Activated CD4-positive, alpha-beta T cell treated with anti-CD3 and anti-CD28 coated beads for 1 hour (primary cell): ENCODE measurements around the gene IRF2.

Source experiments
- DNase-seq: peaks from one replicate; pipeline ENCODE4 v3.0.0-alpha.2; 2020

The IRF2 gene

DNA sequence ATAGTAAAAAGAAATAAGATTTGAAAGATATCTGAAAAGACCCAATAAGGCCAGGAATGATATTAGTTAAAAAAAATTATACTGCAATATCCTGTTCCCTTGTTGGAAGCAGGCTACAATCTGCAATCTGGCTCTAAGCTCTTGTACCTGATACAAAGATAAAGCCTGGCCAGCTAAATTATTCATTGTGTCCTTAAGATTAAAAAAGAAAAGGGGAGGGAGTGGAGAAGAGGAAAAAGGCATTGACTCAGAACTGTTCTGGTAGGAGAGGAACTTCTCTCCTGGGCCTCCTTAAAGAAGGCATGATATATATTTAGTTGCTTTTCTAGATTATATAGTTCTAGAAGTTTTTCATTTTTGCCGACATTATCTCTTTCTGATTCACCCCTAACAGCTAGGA lies 46.7 kb downstream of the IRF2 start:
- no peak for DNase-seq

DNA sequence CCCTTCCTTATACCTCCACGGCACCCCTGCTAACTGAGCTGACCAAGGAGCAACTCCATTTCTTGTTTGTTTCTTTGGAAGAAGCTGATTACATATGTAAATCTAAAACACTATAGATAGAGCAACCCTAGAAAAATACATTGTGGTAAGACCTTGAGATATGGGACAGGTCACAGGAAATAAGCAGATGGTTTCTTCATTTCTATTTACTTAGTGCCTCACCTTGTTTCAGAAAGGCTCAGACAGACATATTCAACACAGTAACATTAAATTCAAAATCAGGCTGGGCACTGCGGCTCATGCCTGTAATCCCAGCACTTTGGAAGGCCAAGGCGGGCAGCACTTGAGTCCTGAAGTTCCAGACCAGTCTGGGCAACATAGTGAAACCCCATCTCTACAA lies 47.3 kb downstream of the IRF2 start:
- no peak for DNase-seq

DNA sequence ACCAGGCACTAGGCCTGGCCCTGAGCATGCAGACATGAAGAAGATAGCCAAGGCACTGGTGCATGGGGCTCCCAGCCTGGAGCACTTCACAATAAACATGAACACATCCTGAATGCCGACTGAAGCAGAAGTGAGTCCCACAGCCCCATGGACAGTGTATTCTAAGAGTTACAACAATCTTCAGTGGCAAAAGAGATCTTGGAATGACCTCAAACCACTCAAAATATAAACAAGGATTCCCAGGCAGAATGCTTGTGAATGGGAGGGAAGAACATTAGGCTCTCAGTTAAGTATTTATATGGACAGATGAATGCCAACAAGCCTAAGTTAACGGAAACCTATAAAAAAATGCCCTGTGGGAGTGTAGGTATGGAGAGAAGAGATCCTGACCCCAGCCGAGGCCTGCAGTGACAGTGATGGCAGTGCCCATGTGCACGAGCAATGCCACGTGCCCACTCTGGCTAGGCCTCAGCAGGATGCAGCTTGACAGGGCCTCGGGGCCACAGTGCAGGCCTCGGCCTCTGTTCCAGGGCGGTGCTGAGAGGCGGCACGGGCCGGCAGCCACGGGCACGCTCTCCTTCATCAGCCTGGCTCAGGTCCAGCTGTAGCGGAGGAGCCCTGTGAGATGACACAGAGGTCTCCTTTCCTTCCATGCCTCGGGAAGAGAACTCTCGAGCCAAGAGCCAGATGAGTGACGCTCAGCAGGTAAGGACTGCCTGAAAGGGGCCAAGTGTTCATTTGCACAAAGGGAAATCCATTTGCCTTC lies 49.2 kb downstream of the IRF2 start:
- no peak for DNase-seq

DNA sequence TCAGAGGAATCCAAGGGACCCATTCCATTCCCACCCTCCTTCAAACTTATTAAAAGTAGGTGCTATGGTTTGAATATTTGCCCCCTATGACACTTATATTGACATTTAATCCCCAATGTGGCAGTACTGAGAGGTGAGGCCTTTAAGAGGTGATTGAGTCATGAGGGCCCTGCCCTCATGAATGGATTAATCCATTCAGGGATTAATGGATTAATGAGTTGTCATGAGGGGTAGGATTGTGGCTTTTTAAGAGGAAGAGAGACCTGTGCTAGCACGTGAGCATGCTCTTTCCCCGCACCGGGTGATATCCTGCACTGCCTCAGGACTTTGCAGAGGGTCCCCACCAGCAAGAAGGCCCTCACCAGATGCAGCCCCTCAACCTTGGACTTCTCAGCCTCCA lies 50.1 kb downstream of the IRF2 start:
- no peak for DNase-seq

DNA sequence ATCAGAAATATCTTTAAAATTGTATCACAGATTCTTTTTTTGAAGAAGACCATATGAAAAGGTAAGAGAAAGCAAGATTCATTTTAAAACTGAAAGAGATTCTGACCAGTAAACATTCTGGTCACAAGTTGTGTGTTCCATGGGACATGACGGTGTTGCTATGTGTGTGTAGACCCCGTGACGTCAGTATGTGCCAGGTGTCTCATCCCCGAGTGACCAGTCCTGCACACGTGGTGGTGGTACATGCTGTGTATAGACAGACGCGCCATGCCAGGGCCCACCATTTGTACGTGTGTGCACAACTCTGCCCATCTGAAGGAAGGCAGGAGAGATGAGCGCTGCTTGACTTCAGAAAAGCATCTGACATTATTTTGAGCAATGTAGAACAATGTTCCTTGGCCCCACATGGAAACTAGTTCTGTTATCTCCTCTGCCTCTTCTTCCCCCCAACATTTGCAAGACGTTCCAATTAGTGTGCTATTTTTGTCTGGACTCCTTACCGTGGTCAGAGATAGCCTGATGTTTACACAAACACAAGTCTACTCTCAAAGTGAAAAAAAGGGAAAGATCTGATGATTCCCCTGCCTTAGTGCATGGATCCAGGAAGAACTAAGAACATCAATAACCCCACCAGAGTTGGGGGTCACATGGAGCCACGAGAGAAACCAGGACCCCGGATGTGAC lies 51.2 kb downstream of the IRF2 start:
- no peak for DNase-seq

DNA sequence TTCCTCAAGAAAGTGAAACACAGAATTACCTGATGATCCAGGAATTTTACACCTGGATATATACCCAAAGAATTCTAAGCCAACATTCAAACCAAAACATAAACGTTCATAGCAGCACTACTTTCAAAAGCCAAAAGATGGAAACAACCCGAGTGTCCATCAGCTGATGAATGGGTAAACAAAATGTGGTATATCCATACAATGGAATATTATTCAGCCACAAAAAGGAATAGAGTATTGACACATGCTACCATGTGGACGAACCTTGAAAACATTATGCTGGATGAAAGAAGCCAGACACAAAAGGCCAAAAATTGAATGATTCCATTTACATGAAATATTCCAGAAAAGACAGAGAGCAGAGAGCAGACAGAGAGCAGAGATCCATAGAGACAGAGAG lies 52.0 kb downstream of the IRF2 start:
- DNase-seq, result no peak

DNA sequence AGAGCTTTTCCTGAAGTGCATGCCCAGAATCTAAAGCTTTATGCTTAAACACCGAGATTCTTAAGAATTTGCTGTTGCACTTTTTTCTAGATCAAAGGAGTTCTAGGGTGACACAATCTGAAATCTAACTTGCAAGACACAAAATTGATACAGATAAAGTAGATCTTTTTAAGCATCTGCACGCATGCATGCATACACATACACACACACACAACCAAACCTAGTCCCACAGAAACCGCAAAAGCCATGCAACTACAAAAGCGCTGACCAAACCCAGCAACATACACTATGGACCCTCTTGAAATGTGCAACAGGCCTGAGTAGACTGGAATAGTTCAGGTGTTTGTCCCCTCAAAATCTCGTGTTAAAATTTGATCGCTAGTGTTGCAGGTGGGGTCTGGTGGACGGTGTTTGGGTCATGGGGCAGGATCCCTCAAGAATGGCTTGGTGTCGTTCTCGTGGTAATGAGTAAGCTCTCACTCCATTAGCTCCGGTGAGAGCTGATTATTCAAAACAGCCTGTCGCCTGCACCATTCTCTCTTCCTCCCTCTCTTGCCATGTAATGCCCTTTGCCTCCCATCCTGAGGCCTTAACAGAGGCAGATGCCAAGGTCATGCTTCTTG lies 52.7 kb downstream of the IRF2 start:
- DNase-seq, result no peak

DNA sequence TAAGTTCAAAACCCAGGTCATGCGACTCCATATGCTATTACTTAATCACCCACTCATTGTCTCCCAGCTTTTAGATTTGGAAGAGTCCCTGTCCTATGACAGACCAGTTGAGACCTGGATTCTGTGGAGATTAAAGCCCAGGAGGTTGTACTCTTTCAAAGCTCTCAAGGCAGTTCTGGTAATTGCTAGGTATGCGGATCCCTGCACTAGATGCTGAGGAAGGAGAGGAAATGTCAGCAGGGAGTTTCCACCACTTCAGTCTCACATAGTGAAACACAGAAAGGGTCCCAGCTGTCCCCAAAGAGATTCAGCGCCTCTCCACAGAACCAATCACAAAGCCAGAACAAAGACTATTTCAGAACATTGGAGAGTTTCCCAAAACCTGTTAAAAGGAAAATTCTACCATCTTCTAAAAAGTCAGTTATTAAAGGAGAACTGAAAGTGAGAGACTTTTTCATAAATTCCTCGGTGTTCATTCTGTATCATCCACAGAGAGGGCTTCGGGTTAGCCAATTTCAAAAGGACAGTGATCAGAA lies 53.4 kb downstream of the IRF2 start:
- DNase-seq, result no peak

DNA sequence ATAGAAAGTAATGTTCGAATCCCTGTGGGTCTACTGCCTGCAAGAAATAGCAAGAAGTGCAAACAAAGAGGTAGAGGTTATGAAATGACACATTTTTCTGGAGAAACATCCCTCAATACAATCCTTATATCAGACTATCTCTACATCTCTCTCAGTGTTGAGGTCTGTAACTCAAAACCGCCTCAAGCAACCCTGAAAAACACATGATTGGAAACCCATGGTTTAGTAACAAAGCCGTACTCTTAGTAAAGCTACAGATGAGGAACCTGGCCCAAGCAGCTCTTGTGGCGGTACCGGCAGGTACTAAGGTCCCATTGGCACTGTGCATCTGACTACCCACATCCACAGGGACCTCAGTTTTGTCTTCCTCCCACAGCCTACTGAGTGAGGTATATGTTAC lies 53.9 kb downstream of the IRF2 start:
- DNase-seq, result no peak

DNA sequence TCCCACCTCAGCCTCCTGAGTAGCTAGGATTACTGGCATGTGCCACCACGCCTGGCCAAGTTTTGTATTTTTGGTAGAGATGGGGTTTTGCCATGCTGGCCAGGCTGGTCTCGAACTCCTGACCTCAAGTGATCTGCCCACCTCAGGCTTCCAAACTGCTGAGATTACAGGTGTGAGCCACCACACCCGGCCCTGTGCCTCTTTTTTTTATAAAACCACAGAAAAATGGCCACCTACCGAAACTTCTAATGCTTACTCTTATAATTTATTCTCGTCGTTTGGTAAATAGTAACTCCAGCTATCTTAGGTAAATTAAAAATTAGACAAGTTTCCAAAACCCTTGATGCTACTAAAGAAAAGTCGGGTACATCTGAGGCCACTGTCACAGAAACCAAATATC lies 54.4 kb downstream of the IRF2 start:
- DNase-seq, result no peak

DNA sequence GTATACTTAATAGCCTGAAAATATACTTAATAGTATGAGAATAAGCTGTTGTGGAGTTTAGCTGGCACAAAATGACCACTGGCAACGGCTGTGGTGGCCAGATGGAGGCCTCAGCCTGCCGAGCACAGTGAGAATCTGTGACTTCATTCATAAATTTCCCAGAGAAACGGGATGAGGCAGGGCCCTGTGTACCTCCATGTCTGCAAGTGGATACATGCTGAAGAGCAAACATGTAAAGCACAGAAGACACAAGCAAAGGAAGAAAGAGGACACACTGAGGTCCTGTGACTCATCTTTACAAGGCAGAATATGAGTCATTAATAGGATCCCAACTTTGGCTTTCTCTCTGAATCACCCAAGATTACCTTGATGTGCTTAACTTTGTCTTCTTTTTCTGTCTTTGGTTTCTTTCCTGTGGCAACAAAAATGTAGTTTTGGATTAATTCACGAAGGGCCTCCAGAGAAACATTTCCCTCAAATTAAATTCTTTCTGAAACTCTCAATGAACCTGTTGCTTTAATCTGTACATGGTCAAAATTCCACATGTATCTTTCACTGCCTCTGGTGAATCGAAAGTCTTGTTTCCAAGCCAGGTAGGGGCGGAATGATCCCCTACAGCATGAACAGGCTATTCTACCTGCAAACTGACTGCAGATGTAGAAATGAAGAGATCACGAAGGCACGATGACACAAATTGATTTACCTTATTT lies 56.4 kb downstream of the IRF2 start:
- no peak for DNase-seq

DNA sequence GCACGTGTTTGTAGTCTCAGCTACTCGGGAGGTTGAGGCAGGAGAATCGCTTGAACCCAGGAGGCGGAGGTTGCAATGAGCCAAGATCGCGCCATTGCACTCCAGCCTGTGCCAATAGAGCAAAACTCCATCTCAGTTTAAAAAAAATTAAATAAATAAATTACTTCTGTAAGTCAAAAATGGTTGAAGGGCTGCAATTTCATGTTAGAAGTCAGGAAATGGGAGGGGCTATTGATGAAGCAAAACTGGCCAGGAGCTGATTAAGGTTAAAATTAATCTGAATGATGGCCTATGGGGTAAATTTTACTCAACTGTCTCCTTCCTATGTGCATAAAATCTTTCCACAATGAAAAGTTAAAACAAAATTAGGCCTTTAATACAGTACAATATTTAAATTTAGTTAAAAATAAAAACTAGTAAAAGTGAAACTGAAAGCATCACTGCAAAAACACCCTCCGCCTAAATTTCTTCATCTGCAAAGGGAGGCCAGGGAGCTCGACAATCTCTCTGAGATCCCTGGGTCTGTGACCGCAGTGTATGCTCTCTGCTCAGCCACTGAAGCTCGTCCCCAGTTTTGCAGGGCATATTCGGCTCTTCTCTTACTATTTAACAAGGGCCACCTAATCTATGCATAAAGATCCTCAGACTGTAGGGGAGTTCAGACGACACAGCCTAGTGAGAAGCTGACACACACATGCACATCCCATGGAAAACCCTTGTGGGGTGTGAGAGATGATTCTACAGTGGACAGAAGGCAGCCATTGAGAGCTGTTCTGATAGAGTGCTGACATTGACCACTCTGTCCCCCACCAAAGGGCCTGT lies 57.2 kb downstream of the IRF2 start:
- DNase-seq, result peak; percentile 14

DNA sequence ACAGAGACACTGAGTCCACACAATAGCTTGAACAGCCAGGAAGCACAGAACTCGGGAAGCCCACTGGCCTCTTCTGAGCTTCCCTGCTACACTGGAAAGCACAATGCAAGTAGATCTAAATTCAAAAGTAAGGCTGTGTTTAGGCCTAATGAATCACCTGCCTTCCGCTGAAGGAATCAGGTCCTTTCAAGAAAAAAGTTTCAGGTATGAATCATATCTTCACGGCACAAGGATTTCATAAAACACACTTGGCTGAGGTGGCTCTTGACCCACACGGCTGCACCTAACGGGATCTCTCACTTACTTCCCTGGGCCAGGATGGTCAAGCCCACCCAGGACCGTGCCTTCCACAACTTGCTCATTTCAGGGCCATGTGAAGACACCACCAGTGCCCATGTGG lies 59.3 kb downstream of the IRF2 start:
- no peak for DNase-seq

DNA sequence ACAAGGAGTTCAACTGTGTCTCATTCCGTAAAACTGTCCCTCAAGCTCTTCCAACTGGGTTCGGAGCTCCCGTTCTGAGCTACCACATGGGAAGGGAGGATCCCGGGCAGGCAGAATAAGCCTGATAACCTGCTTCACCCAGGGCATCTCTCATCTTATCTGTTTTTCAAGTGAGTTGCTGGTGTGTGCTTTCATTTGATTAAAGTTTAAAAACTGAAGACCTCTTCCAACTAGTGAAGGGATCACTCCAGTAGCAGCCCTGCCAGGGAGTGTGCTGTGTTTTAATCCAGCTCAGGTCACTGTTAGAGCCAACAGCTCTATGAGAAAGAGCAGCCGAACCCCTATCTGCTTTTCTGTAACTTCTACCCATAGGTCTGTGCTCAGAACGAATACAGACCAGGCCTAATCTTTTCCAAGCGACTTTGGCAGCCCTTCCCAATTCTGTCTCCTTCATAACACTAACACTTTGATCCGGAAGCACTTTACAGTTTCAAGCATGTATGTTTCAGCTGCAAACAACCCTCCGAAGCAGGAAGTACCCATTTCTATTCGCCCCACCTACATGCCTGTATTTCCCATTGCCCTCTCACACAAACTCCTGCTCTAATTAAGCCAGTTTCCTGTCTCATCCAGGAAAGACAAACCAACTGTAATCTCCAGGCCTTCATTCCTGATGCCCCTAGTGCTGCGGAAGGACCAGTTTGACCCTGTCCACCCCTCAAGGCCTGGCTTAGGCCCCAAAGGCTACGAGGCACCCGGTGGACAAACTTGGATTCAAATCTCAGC lies 60.9 kb downstream of the IRF2 start:
- DNase-seq, result no peak

DNA sequence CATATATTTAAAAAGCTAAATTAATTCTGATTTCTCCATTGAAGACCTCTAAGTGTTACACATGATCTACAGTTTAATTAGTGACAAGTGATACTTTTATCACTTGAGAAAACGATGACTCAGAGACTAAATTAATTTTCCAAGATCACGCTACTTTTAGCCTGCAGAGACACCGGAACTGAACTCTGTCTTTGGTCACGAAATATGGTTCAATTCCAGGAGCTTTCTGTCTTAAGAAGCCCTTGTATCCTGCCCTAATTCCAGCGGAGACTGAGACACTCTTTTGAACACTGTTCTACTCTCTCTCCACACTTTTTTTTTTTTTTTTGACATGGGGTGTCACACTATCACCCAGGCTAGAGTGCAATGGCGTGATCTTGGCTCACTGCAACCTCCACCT lies 63.6 kb downstream of the IRF2 start:
- DNase-seq, result no peak

DNA sequence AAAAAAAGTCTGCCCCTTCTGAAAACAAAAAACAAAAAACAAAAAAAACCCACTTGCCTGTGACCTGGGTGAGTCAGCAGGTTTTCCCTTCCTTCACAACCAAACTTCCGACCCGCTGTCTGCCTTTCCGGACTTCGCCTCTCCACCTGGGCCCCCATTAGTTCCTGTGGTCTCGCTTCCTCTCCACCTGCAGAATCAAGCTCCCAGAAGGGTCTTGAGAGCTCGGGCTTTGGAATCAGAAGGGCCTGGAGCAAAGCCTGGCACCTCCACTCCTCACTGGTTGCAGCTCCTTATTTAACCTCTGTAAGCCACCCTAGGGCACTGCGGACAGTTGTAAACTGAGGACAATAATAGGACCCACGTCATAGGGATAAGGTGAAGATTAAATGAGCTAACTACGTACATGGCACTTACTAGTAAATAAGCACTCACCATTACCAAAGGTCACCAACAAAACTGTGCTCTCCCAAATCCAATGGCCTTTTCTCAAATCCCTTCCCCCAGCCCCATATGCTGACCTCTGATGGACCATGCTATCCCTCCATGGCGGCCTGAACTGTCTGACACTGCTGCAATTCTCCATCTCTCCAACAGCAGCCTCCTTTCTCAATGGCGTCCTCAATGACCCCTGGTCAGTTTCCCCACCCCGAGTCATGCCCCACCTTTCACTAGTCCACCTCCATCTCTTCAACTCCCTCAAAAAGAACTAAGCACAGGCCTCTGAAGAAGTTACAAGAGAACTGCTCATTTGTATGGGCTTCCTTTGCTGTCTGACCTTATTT lies 64.2 kb downstream of the IRF2 start:
- DNase-seq, result peak; percentile 15

DNA sequence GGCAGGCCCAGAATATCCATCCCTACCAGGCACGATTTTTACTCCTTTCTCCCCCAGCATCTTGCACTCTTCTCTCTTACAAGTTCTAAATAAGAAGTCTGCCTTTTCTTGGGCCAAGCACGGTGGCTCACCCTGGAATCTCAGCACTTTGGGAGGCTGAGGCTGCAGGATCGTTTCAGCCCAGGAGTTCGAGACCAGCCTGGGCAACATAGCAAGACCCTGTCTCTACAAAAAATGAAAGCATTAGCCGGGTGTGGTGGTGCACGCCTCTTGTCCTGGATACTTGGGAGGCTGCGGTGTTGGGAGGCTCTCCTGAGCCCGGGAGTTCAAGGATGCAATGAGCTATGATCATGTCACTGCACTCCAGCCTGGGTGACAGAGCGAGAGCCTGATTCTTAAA lies 64.8 kb downstream of the IRF2 start:
- DNase-seq, result no peak

DNA sequence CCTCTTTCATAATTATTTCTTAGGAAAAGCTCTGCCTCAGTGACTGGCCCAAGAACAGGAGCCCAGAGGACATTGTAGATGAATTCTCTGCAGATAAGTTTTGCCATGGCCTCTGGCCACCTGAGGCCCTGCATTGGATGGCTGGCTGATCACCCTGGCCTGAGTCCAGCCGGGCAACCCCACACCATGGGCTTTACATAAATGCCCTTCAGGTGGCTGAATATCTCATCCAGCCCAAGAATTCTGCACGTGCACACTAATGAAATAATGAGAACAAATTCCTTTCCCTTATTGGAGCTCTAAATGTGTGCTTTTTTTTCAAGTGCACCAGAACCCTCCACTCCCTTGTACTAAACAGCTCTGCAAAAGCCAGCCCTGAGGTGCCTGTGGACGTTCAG lies 65.7 kb downstream of the IRF2 start:
- no peak for DNase-seq

DNA sequence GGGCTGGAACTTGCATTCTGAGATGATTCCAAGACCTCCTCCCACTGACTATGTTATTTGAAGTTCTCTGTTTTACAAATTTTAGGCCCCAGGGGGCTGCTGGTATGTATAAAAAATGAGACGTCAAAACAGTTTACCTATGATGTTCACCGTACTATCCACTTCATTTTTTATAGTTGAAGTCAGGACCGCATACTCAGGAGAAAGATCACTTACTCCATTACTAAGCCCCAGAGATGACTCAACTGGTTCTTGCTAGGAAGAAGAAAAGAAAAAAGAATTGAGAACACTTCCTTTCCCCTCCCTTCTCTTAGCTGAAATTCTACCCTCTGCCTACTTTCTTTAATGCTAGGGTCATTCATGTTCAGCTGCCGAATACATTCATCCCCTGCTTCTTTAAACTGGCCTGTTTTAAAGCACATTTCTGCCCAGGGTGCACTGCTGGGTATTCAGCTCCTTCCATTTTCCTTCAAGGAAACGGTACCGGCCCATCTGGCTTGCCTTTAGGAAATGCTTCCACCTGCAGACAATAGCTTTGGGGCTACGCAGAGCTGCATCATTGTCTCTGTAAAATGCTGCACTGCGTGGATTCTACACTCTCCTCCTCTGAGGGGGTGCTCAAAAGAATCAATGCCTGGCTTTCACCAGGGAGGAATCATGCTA lies 66.2 kb downstream of the IRF2 start:
- DNase-seq, result no peak

DNA sequence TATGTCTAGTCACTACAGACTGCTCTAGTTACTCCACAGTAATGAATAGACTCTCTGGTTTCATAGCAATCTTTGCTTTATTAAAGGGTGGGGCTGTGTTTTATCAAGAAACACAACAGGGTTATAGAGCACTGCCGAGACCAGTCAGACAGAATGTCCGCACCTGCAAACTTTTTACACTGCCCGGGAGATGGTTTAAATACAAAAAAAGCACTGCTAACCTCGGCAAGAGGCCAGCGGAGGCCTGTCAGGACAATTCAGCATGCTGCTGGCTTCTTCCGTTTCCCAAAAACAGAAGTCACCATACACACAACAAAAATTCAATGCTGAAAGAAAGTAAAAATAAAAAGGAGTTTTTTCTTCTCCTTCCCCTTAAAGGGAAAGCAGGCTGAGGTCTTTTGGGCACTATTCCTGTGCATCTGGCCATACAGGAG lies 67.4 kb downstream of the IRF2 start:
- no peak for DNase-seq
